ENCODE results near the gene DNASE2.

DNA sequence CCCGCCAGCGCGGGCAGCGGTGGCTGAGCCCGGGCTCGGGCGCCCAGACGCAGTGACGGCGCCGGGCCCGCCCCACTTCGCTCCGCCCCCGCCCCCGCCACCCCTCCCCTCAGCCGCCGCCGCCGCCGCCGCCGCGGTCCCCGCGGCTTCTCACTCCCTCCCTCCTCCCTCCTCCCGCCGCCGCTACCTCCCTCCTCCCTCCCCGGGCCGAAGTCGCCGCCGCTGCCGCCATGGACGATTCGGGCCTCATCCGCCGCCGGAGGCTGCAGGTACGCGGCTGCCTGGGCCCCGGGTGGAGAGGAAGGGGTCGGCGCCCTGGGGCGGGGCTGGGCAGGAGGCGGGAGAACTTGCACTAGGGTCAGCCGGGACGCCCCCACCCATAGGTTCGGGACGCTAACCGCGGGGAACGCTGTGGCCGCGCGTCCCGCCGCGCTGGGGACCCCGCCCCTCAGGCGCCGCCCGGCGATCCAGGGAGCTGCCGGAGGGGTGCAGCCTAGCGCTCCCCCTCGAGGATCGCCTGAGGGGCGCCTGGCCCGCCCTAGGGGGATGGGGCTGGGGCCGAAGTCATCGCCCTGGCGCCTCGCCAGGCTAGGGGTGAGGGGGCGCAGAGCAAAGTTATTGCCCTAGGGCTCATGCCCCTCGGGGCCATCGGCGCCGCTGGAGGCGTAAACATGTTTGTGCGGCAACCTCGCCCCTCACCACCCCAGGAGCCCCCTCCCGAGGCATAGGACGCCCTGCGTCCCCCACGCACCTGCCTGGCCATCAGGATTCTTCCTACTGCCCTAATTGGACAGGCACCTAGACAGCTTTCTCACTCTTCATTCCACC, 47.3 kb downstream of the DNASE2 start:
- no peak for TF ChIP-seq EZH2phosphoT487 (conservative IDR thresholded peaks at IDR 0.05; ENCODE audit: low read length)
- TF ChIP-seq, protein P1, sequence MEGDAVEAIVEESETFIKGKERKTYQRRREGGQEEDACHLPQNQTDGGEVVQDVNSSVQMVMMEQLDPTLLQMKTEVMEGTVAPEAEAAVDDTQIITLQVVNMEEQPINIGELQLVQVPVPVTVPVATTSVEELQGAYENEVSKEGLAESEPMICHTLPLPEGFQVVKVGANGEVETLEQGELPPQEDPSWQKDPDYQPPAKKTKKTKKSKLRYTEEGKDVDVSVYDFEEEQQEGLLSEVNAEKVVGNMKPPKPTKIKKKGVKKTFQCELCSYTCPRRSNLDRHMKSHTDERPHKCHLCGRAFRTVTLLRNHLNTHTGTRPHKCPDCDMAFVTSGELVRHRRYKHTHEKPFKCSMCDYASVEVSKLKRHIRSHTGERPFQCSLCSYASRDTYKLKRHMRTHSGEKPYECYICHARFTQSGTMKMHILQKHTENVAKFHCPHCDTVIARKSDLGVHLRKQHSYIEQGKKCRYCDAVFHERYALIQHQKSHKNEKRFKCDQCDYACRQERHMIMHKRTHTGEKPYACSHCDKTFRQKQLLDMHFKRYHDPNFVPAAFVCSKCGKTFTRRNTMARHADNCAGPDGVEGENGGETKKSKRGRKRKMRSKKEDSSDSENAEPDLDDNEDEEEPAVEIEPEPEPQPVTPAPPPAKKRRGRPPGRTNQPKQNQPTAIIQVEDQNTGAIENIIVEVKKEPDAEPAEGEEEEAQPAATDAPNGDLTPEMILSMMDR (IDR thresholded peaks at IDR 0.05; ENCODE audit: insufficient read depth, low read length, poor library complexity, severe bottlenecking) = no peak
